GM12878 (cell line): ENCODE data around the gene CHCHD6. TPM values are rescaled to one million over a fixed set of nuclear protein-coding genes. Genes with fewer than 3 reads are reported as not detected.
"Not testable (repeated sequence)": the region's sequence is repeated elsewhere in the genome, so short reads cannot be mapped to it uniquely, and the experiment has no call there.

Experiments used
- ATAC-seq: fragments of 200-7000 bp; cut with Tn5 transposase; 3 replicates; pipeline ENCODE4 v1.9.1; 2020; ENCODE audit warnings: mild to moderate bottlenecking, moderate library complexity
- BruUV-seq: library from RNA; stranded (reverse); fragments of 400-500 nt; replicated peaks from 2 replicates; lab custom pipeline; 2021; lab: Mats Ljungman, UMichigan
- CTCF ChIA-PET: fragments of 300-600 bp; sonication (Branson Sonifier 250); formaldehyde crosslinking; extraction: SDS; loops from one replicate; lab custom pipeline; 2021; ENCODE audit warnings: inconsistent platforms; lab: Yijun Ruan, JAX
- POLR2A ChIA-PET: fragments of 350-600 bp; formaldehyde crosslinking; extraction: SDS; loops from one replicate; lab custom pipeline; 2021; ENCODE audit warnings: inconsistent platforms; lab: Charles Lee
- RAD21 ChIA-PET: fragments of 300-600 bp; sonication (Branson Sonifier 250); formaldehyde crosslinking; loops from one replicate; lab custom pipeline; 2023; ENCODE audit warnings: antibody characterized with exemption; ENCODE audit not compliant: unreplicated experiment; lab: Charles Lee
- SMC1A ChIA-PET: fragments of 300-600 bp; sonication (Branson Sonifier 250); formaldehyde crosslinking; loops from one replicate; lab custom pipeline; 2023; ENCODE audit not compliant: unreplicated experiment, uncharacterized antibody; lab: Charles Lee
- DNase-seq: peaks from one replicate; pipeline ENCODE4 v3.0.0-alpha.2; 2011; ENCODE audit warnings: low read depth, low spot score
- FAIRE-seq: peaks from 3 replicates; lab custom pipeline; 2011; peaks lifted over from hg19 to GRCh38; lab: Jason Lieb, UNC
- H2AFZ ChIP-seq: 2 replicates; pipeline ENCODE4 v1.6.0; 2011; ENCODE audit warnings: low read depth, low read length, control low read depth; ENCODE audit not compliant: control insufficient read depth
- H3K27ac ChIP-seq: 2 replicates; pipeline ENCODE4 v1.5.1; 2011; ENCODE audit warnings: control low read depth; ENCODE audit not compliant: control insufficient read depth, insufficient read depth
- H3K27me3 ChIP-seq, 2 experiments: replicated peaks in 1 of 2; 2 replicates each; pipeline versions ENCODE4 v1.6.0 to v1.6.1; 2011; ENCODE audit warnings: low read length in 1 of 2; ENCODE audit not compliant: control insufficient read depth in 2 of 2, insufficient read depth in 2 of 2
- H3K36me3 ChIP-seq, 2 experiments: 2 replicates each; pipeline ENCODE4 v1.5.1; 2011; ENCODE audit warnings: low read length in 1 of 2; ENCODE audit not compliant: control insufficient read depth in 2 of 2, insufficient read depth in 2 of 2
- H3K4me1 ChIP-seq: 2 replicates; pipeline ENCODE4 v1.6.1; 2011; ENCODE audit warnings: mild to moderate bottlenecking, low read length, moderate library complexity, mixed read lengths; ENCODE audit not compliant: control insufficient read depth, insufficient read depth
- H3K4me2 ChIP-seq: 2 replicates; pipeline ENCODE4 v1.6.0; 2011; ENCODE audit warnings: control low read depth; ENCODE audit not compliant: control insufficient read depth, insufficient read depth
- H3K4me3 ChIP-seq: fragments of 200-600 bp; sonication (generic); 2 replicates; pipeline ENCODE4 v1.5.1; 2016
- H3K79me2 ChIP-seq: 2 replicates; pipeline ENCODE4 v1.6.0; 2011; ENCODE audit warnings: low read length; ENCODE audit not compliant: control insufficient read depth, insufficient read depth
- H3K9ac ChIP-seq: 2 replicates; pipeline ENCODE4 v1.8.0; 2011; ENCODE audit warnings: low read length, control low read depth, mixed read lengths; ENCODE audit not compliant: control insufficient read depth, insufficient read depth
- H3K9me3 ChIP-seq: replicated peaks from 3 replicates; pipeline ENCODE4 v1.5.1; 2011; ENCODE audit warnings: mild to moderate bottlenecking, low read length; ENCODE audit not compliant: control insufficient read depth, insufficient read depth
- H4K20me1 ChIP-seq: 2 replicates; pipeline ENCODE4 v1.6.0; 2011; ENCODE audit not compliant: control insufficient read depth, insufficient read depth
- BACH1 ChIP-seq: fragments of 450-650 bp; IDR thresholded peaks from 2 replicates; pipeline ENCODE4 v1.6.1; 2017; ENCODE audit warnings: mild to moderate bottlenecking, borderline replicate concordance
- BHLHE40 ChIP-seq, 2 experiments: fragments of 450-650 bp in 1 of 2; IDR thresholded peaks; 2 replicates each; pipeline ENCODE4 v1.6.1; 2011 to 2017; ENCODE audit warnings: low read depth in 2 of 2, borderline replicate concordance in 1 of 2, improper control_type of control experiment in 1 of 2, low read length in 1 of 2, mild to moderate bottlenecking in 1 of 2
- BMI1 ChIP-seq: fragments of 450-650 bp; IDR thresholded peaks from 2 replicates; pipeline ENCODE4 v1.6.1; 2016; ENCODE audit warnings: mild to moderate bottlenecking, moderate library complexity, borderline replicate concordance
- FOXK2 ChIP-seq: fragments of 450-650 bp; IDR thresholded peaks from 2 replicates; pipeline ENCODE4 v1.6.1; 2017; ENCODE audit warnings: mild to moderate bottlenecking, moderate library complexity
- RUNX3 ChIP-seq: IDR thresholded peaks from 2 replicates; pipeline ENCODE4 v1.6.1; 2012; ENCODE audit warnings: low read length, inconsistent platforms
- ZNF207 ChIP-seq: fragments of 450-650 bp; IDR thresholded peaks from 2 replicates; pipeline ENCODE4 v1.6.1; 2014; ENCODE audit warnings: antibody characterized with exemption, mild to moderate bottlenecking, borderline replicate concordance
- WGBS: methylation state at CpG from one replicate; pipeline ENCODE4 v1.1.6; 2016; ENCODE audit warnings: low lambda C conversion rate; ENCODE audit not compliant: insufficient replicate concordance, insufficient coverage; ENCODE audit errors: missing lambda C conversion rate; 5-methylcytosine and 5-hydroxymethylcytosine counted together
- in situ Hi-C: fragments of 300-500 bp; cut with MboI; formaldehyde crosslinking; loops from 9 replicates; pipeline ENCODE4 v1.14.3; 2018; ENCODE audit warnings: mixed read lengths
- intact Hi-C: fragments of 100-400 bp; cut with micrococcal nuclease; formaldehyde crosslinking; loops from one replicate; pipeline ENCODE4 v1.14.2; 2022; ENCODE audit not compliant: unreplicated experiment
- polyA plus RNA-seq, 11 experiments: library from polyadenylated mRNA; depleted of rRNA in 4 of 11; unstranded in 6 of 11; stranded (reverse) in 5 of 11; fragments of >200 nt; fragmentation: Nextera tagmentation in 4 of 11; fragmentation: Illumina TruSeq in 1 of 11; extraction: Ambion mirVana in 4 of 11; extraction: Trizol in 1 of 11; gene quantifications; 1 replicate in 1 of 11; 2 replicates in 10 of 11; pipeline versions ENCODE4 v1.2.1 to v1.2.3, GENCODE V29; 2011 to 2016; ENCODE audit warnings: inconsistent platforms in 2 of 11, missing spikeins in 2 of 11, low read depth in 1 of 11
- total RNA-seq, 4 experiments: library from RNA; depleted of rRNA in 3 of 4; stranded (reverse); fragments of >200 nt in 3 of 4; fragmentation: Illumina TruSeq in 1 of 4; extraction: Trizol in 1 of 4; gene quantifications; 2 replicates each; pipeline versions ENCODE4 v1.2.1 to v1.2.3, GENCODE V29; 2013 to 2021
- TF ChIP-seq, protein P1 (sequence below): IDR thresholded peaks from 2 replicates; pipeline ENCODE4 v1.6.1; 2012; ENCODE audit warnings: low read length, inconsistent platforms
- TF ChIP-seq, protein P2 (sequence below): fragments of 450-650 bp; IDR thresholded peaks from 2 replicates; pipeline ENCODE4 v1.6.1; 2017; ENCODE audit warnings: mild to moderate bottlenecking, moderate library complexity
- TF ChIP-seq, protein P3 (sequence below): fragments of 450-650 bp; IDR thresholded peaks from 2 replicates; pipeline ENCODE4 v1.6.1; 2016; ENCODE audit warnings: mild to moderate bottlenecking

Gene CHCHD6
- total and polyA plus RNA-seq, 10 of the 15 experiments (the other 5 are each of a cell fraction or from before 2014, with no cell fraction given): 2.7 to 16.7 (median 12.3) TPM

DNA sequence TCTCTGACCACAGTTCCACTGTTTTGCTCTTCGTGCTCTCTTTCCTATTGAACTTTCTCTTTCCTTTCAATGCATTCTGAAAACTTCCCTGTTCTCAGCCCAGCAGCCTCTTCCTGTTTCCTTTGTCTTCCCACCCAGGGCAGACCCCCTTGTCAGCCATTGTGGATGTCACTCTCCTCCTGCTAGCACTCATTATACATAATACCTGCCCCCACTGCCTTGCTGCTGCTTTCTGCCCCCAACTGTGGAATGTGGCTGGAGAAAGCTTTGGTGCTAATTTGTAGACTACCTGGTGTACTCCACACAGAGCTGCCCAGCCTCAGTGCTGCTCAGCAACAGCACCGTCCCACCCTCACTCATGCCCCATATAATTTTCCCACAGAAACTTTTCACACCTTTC is 80.2 kb downstream of the CHCHD6 start (continued):
- TF ChIP-seq, protein P1, sequence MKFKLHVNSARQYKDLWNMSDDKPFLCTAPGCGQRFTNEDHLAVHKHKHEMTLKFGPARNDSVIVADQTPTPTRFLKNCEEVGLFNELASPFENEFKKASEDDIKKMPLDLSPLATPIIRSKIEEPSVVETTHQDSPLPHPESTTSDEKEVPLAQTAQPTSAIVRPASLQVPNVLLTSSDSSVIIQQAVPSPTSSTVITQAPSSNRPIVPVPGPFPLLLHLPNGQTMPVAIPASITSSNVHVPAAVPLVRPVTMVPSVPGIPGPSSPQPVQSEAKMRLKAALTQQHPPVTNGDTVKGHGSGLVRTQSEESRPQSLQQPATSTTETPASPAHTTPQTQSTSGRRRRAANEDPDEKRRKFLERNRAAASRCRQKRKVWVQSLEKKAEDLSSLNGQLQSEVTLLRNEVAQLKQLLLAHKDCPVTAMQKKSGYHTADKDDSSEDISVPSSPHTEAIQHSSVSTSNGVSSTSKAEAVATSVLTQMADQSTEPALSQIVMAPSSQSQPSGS: no peak
- no peak for TF ChIP-seq BHLHE40 (IDR thresholded peaks at IDR 0.05; ENCODE audit: borderline replicate concordance in 1 of 2, low read depth in 2 of 2, low read length in 1 of 2)
- TF ChIP-seq, all 136 proteins: peak for 0

DNA sequence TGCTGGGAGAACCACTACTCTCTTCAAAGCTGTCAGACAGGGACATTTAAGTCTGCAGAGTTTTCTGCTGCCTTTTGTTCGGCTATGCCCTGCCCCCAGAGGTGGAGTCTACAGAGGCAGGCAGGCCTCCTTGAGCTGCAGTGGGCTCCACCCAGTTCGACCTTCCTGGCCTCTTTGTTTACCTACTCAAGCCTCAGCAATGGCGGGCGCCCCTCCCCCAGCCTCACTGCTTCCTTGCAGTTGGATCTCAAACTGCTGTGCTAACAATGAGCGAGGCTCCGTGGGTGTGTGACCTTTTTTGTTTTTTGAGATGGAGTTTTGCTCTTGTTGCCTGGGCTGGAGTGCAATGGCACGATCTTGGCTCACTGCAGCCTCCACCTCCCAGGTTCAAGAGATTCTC is 87.3 kb downstream of the CHCHD6 start:
- DNase-seq, FAIRE-seq, H3K79me2 ChIP-seq, H3K4me3 ChIP-seq, BruUV-seq, RAD21 ChIA-PET, H3K4me2 ChIP-seq, SMC1A ChIA-PET, ATAC-seq, CTCF ChIA-PET, H3K27ac ChIP-seq, in situ Hi-C loops, POLR2A ChIA-PET, H3K9me3 ChIP-seq, H3K36me3 ChIP-seq, H2AFZ ChIP-seq, H3K4me1 ChIP-seq, H4K20me1 ChIP-seq, intact Hi-C loops, H3K27me3 ChIP-seq, H3K9ac ChIP-seq: not testable (repeated sequence)
- WGBS: 51% methylated on average over 7 of the region's 7 CpGs

DNA sequence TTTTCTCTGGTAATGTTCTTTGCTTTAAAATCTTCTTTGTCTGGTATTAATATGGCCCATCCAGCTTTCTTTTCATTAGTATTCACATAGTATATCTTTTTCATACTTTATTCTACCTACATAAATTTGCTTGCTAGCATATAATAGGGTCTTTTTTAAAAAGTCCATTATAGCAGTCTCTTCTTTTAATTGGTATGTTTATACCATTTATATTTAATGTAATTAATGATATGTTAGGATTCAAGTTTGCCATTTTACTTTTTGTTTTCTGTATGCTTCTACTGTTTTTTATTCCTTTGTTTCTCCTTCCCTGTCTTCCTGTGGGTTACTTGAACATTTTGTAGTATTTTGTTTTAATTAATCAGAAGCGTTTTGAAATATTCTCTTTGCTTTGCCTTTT is 89.0 kb downstream of the CHCHD6 start:
- no peaks in the 10 kb centered on the region; a peak in 1 of 4 replicates for H3K36me3 ChIP-seq
- no peak overlapping the region for H3K4me2 ChIP-seq
- DNase-seq (no peak), ATAC-seq (no peak), FAIRE-seq (no peak)
- no peak overlapping the region for H3K9ac ChIP-seq
- intact Hi-C loops: no loop called here
- ChIA-PET RAD21 (no interaction called here), POLR2A (no interaction called here), CTCF (interaction anchor here (0.9 kb wide), 1 partner anchor 68 kb away, joined by 3 read pairs; no protein-coding TSS in a partner anchor), SMC1A (no interaction called here)
- H3K27me3 ChIP-seq: no peaks in the 10 kb centered on the region
- H3K4me1 ChIP-seq: no peaks in the 10 kb centered on the region
- no peaks in the 10 kb centered on the region for H4K20me1 ChIP-seq
- no peak overlapping the region for H3K4me3 ChIP-seq
- no TSS peak for BruUV-seq
- no peaks in the 10 kb centered on the region for H3K9me3 ChIP-seq
- 57% methylated on average over 1 of the region's 1 CpG for WGBS
- no peak overlapping the region for H2AFZ ChIP-seq
- in situ Hi-C loops: no loop called here
- no peak overlapping the region for H3K27ac ChIP-seq
- H3K79me2 ChIP-seq: no peaks in the 10 kb centered on the region
- TF ChIP-seq BACH1 (no peak), BMI1 (no peak), RUNX3 (no peak), ZNF207 (no peak), FOXK2 (no peak)
- TF ChIP-seq, protein P2, sequence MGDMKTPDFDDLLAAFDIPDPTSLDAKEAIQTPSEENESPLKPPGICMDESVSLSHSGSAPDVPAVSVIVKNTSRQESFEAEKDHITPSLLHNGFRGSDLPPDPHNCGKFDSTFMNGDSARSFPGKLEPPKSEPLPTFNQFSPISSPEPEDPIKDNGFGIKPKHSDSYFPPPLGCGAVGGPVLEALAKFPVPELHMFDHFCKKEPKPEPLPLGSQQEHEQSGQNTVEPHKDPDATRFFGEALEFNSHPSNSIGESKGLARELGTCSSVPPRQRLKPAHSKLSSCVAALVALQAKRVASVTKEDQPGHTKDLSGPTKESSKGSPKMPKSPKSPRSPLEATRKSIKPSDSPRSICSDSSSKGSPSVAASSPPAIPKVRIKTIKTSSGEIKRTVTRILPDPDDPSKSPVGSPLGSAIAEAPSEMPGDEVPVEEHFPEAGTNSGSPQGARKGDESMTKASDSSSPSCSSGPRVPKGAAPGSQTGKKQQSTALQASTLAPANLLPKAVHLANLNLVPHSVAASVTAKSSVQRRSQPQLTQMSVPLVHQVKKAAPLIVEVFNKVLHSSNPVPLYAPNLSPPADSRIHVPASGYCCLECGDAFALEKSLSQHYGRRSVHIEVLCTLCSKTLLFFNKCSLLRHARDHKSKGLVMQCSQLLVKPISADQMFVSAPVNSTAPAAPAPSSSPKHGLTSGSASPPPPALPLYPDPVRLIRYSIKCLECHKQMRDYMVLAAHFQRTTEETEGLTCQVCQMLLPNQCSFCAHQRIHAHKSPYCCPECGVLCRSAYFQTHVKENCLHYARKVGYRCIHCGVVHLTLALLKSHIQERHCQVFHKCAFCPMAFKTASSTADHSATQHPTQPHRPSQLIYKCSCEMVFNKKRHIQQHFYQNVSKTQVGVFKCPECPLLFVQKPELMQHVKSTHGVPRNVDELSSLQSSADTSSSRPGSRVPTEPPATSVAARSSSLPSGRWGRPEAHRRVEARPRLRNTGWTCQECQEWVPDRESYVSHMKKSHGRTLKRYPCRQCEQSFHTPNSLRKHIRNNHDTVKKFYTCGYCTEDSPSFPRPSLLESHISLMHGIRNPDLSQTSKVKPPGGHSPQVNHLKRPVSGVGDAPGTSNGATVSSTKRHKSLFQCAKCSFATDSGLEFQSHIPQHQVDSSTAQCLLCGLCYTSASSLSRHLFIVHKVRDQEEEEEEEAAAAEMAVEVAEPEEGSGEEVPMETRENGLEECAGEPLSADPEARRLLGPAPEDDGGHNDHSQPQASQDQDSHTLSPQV: no peak
- TF ChIP-seq, protein P3, sequence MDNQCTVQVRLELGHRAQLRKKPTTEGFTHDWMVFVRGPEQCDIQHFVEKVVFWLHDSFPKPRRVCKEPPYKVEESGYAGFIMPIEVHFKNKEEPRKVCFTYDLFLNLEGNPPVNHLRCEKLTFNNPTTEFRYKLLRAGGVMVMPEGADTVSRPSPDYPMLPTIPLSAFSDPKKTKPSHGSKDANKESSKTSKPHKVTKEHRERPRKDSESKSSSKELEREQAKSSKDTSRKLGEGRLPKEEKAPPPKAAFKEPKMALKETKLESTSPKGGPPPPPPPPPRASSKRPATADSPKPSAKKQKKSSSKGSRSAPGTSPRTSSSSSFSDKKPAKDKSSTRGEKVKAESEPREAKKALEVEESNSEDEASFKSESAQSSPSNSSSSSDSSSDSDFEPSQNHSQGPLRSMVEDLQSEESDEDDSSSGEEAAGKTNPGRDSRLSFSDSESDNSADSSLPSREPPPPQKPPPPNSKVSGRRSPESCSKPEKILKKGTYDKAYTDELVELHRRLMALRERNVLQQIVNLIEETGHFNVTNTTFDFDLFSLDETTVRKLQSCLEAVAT: no peak
